SK-N-SH treated with all-trans-retinoic acid at 6 μM for 48 hours (cell line): ENCODE results near the gene CRABP1.

Experiments
- ATAC-seq: fragments of 200-7000 bp; cut with Tn5 transposase; 3 replicates; pipeline ENCODE4 v1.9.1; 2020; ENCODE audit warnings: mild to moderate bottlenecking, moderate library complexity
- ARNTL ChIP-seq: fragments of 450-650 bp; formaldehyde crosslinking; IDR thresholded peaks from 2 replicates; pipeline ENCODE4 v1.5.0; 2020; ENCODE audit warnings: low read depth, mild to moderate bottlenecking, moderate library complexity, borderline replicate concordance
- BACH2 ChIP-seq: fragments of 250-450 bp; sonication (Bioruptor Pico); IDR thresholded peaks from 2 replicates; pipeline ENCODE4 v1.9.0; 2021; ENCODE audit warnings: mild to moderate bottlenecking, borderline replicate concordance
- CSDC2 ChIP-seq: fragments of 250-450 bp; sonication (Bioruptor Pico); IDR thresholded peaks from 2 replicates; pipeline ENCODE4 v1.5.0; 2020; ENCODE audit warnings: mild to moderate bottlenecking, moderate library complexity
- CSRNP3 ChIP-seq: fragments of 250-450 bp; sonication (Bioruptor Pico); IDR thresholded peaks from 2 replicates; pipeline ENCODE4 v1.5.1; 2021; ENCODE audit warnings: mild to moderate bottlenecking, moderate library complexity
- GLIS3 ChIP-seq: fragments of 250-450 bp; sonication (Bioruptor Pico); IDR thresholded peaks from 2 replicates; pipeline ENCODE4 v1.5.0; 2020; ENCODE audit warnings: mild to moderate bottlenecking, moderate library complexity
- ISL1 ChIP-seq: fragments of 250-450 bp; sonication (Bioruptor Pico); IDR thresholded peaks from 2 replicates; pipeline ENCODE4 v2.1.2; 2022; ENCODE audit warnings: mild to moderate bottlenecking, moderate library complexity
- OSR1 ChIP-seq: fragments of 250-450 bp; sonication (Bioruptor Pico); IDR thresholded peaks from 2 replicates; pipeline ENCODE4 v1.8.0; 2022; ENCODE audit warnings: moderate library complexity, mild to moderate bottlenecking, inconsistent platforms
- PPARA ChIP-seq: fragments of 250-450 bp; sonication (Bioruptor Pico); IDR thresholded peaks from 2 replicates; pipeline ENCODE4 v1.5.0; 2020; ENCODE audit warnings: mild to moderate bottlenecking, borderline replicate concordance
- RARB ChIP-seq: fragments of 250-450 bp; sonication (Bioruptor Pico); IDR thresholded peaks from 2 replicates; pipeline ENCODE4 v1.8.0; 2021; ENCODE audit warnings: mild to moderate bottlenecking, moderate library complexity
- SNAI2 ChIP-seq: fragments of 250-450 bp; sonication (Bioruptor Pico); IDR thresholded peaks from 2 replicates; pipeline ENCODE4 v1.5.0; 2020; ENCODE audit warnings: mild to moderate bottlenecking, moderate library complexity
- TCF4 ChIP-seq: fragments of 250-450 bp; sonication (Bioruptor Pico); IDR thresholded peaks from 2 replicates; pipeline ENCODE4 v1.8.0; 2021; ENCODE audit warnings: mild to moderate bottlenecking, moderate library complexity, borderline replicate concordance
- TOX ChIP-seq: fragments of 250-450 bp; sonication (Bioruptor Pico); IDR thresholded peaks from 2 replicates; pipeline ENCODE4 v1.8.0; 2021; ENCODE audit warnings: mild to moderate bottlenecking, moderate library complexity, borderline replicate concordance
- TSHZ2 ChIP-seq: fragments of 250-450 bp; sonication (Bioruptor Pico); IDR thresholded peaks from 2 replicates; pipeline ENCODE4 v1.5.0; 2020; ENCODE audit warnings: mild to moderate bottlenecking, moderate library complexity
- ZC3H10 ChIP-seq: fragments of 250-450 bp; sonication (Bioruptor Pico); IDR thresholded peaks from 2 replicates; pipeline ENCODE4 v1.5.1; 2021; ENCODE audit warnings: mild to moderate bottlenecking, moderate library complexity
- ZFP3 ChIP-seq: fragments of 250-450 bp; sonication (Bioruptor Pico); IDR thresholded peaks from 2 replicates; pipeline ENCODE4 v1.5.0; 2020; ENCODE audit warnings: mild to moderate bottlenecking, moderate library complexity
- ZFP30 ChIP-seq: fragments of 450-650 bp; formaldehyde crosslinking; IDR thresholded peaks from 2 replicates; pipeline ENCODE4 v1.5.0; 2022; ENCODE audit warnings: mild to moderate bottlenecking, moderate library complexity
- ZNF565 ChIP-seq: fragments of 450-650 bp; formaldehyde crosslinking; conservative IDR thresholded peaks from 2 replicates; pipeline ENCODE4 v1.5.0; 2020; ENCODE audit warnings: low read depth, mild to moderate bottlenecking, moderate library complexity
- ZNF70 ChIP-seq: fragments of 450-650 bp; formaldehyde crosslinking; IDR thresholded peaks from 2 replicates; pipeline ENCODE4 v1.5.0; 2020; ENCODE audit warnings: mild to moderate bottlenecking, moderate library complexity
- ZNF8 ChIP-seq: fragments of 450-650 bp; formaldehyde crosslinking; IDR thresholded peaks from 2 replicates; pipeline ENCODE4 v1.5.0; 2020; ENCODE audit warnings: mild to moderate bottlenecking, moderate library complexity
- TF ChIP-seq, protein P1 (sequence below): fragments of 250-450 bp; sonication (Bioruptor Pico); IDR thresholded peaks from 2 replicates; pipeline ENCODE4 v1.5.1; 2020; ENCODE audit warnings: low read depth, mild to moderate bottlenecking, moderate library complexity
- TF ChIP-seq, protein P2 (sequence below): fragments of 250-450 bp; sonication (Bioruptor Pico); IDR thresholded peaks from 2 replicates; pipeline ENCODE4 v1.8.0; 2020; ENCODE audit warnings: mild to moderate bottlenecking, moderate library complexity, borderline replicate concordance

The CRABP1 gene

DNA sequence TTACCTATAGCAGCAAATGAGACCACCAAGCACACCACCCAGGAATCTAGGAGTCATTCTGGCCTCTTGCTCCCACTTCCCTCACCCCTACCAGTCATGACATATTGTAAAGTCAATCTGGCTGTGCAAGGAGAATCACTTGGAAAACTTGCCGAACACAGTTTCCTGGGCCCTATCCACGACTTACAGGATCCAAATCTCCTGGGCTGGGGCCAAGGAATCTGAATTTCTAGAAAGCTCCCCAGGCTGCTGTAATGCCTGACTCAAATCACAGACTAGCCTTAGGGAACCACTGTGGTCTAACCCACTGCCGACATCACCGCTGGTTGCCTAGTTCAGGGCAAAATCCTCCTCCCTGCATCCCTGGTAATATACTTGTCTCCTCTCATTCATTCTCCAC lies 4.2 kb upstream of the CRABP1 start (continued):
- no peak for TF ChIP-seq TSHZ2

DNA sequence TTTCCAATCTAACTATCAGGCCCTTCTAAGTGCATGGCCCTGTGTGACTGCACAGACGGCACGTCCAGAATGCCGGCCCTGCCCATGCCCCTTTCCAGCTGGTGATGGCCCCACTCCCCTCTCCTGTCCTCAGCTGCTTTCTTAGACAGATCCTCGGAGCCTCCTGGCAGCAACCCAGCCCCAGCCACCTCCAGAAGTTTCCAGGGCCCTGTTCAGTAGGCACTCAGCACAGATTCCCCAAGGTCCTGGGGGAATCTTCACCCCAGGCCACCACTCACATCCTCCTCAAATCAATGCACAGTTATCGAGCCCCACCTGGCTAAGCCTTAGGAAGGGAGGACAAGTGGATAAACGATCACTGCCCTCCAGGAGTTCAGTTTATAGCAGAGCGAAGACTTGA lies 1.4 kb upstream of the CRABP1 start:
- TF ChIP-seq ARNTL: no peak
- no peak for TF ChIP-seq ZNF8 (CRISPR knock-in tag)
- no peak for TF ChIP-seq ZFP3 (CRISPR knock-in tag)
- TF ChIP-seq, all 23 proteins: peak for 0
- ATAC-seq: no peak

DNA sequence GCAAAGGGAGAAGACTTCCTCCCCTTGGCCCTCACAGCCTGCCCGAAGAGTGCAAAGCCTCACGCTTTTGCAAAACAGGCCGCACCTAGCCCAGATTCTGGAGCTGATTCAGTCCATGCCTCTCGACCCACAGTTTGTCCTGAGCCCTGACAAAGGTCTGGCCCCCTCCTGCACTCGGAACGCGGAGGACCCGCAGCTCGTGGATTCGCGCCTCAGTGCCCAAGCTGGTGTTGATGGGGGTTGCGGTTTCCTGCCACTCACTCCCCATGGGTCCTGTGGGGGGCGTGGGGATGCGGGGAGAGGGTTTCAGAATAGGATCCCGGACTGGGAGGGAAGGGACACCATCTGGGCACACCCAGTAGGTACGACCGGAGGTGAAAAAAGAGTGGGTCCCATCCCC lies 594 bp upstream of the CRABP1 start:
- ATAC-seq: no peak
- TF ChIP-seq BACH2 (no peak), ZFP30 (CRISPR knock-in tag) (no peak), ZFP3 (CRISPR knock-in tag) (no peak), RARB (CRISPR knock-in tag) (no peak), TSHZ2 (no peak), ZNF70 (no peak), CSDC2 (CRISPR knock-in tag) (no peak)
- TF ChIP-seq, protein P1, sequence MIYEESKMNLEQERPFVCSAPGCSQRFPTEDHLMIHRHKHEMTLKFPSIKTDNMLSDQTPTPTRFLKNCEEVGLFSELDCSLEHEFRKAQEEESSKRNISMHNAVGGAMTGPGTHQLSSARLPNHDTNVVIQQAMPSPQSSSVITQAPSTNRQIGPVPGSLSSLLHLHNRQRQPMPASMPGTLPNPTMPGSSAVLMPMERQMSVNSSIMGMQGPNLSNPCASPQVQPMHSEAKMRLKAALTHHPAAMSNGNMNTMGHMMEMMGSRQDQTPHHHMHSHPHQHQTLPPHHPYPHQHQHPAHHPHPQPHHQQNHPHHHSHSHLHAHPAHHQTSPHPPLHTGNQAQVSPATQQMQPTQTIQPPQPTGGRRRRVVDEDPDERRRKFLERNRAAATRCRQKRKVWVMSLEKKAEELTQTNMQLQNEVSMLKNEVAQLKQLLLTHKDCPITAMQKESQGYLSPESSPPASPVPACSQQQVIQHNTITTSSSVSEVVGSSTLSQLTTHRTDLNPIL (CRISPR knock-in tag): no peak
- TF ChIP-seq, protein P2, sequence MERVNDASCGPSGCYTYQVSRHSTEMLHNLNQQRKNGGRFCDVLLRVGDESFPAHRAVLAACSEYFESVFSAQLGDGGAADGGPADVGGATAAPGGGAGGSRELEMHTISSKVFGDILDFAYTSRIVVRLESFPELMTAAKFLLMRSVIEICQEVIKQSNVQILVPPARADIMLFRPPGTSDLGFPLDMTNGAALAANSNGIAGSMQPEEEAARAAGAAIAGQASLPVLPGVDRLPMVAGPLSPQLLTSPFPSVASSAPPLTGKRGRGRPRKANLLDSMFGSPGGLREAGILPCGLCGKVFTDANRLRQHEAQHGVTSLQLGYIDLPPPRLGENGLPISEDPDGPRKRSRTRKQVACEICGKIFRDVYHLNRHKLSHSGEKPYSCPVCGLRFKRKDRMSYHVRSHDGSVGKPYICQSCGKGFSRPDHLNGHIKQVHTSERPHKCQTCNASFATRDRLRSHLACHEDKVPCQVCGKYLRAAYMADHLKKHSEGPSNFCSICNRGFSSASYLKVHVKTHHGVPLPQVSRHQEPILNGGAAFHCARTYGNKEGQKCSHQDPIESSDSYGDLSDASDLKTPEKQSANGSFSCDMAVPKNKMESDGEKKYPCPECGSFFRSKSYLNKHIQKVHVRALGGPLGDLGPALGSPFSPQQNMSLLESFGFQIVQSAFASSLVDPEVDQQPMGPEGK (CRISPR knock-in tag): no peak

DNA sequence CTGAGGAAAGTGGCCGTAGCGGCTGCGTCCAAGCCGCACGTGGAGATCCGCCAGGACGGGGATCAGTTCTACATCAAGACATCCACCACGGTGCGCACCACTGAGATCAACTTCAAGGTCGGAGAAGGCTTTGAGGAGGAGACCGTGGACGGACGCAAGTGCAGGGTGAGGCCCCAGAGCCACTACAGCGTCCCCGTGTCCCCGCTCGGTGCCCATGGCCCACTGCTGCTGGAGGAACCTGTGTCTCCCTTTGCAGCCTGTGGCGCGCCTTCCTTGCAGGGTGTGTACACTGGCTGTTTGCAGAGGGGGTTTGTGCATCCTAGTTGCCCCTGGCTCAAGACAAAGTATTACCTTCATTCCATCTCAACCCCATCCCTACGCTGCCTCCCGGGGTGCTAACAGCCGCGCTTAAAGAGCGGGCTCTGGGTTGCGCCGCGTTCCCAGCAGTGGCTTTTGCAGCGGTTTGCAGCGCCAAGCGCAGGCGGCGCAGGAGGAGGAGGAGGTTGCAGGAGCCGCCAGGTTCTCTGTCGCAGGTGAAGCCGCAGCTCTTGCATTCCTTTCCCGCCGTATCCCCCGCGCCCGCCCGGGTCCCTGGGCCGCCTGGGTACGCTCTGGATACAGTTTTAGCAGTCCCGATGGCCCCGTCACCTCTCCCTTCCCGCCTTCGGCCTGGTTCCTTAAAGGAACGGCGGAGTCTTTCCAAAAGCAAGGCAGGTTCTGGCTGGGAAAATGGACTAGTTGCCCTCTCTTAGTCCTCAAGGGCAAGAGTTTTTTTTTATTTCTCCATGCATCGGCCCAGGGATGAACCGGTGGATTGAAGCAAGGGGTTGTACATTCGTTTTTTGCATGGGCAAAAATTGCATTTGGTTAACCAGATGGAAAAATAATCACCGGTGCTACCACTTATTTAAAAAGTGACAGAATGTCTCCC lies 1.2 kb downstream of the CRABP1 start:
- TF ChIP-seq ISL1 (CRISPR knock-in tag) (no peak), ZNF8 (CRISPR knock-in tag) (no peak), PPARA (no peak), ZNF70 (no peak)
- ATAC-seq: no peak

DNA sequence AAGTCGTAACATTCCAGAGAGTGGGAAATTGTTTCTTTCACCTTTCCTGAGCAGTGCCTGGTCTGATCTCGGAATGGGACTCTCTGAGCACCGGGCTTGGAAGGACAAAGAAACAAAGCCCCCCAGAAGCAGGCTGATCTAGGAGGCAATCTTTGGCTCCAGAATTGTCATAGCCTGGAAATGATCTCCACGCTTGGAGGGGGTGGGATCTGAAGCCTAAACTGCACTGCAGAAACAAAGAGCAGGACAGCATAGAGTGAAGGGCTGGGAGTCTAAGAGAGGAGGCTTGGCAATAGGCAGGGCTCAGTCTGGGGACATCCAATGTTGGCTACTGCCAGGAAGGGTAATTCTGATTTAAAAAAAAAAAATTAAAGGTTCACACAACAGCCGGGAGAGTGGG lies 1.9 kb downstream of the CRABP1 start:
- no peak for ATAC-seq
- TF ChIP-seq ZNF565: no peak
- no peak for TF ChIP-seq GLIS3 (CRISPR knock-in tag)
- TF ChIP-seq ZNF8 (CRISPR knock-in tag): no peak
- no peak for TF ChIP-seq TCF4 (CRISPR knock-in tag)
- TF ChIP-seq ZFP3 (CRISPR knock-in tag): no peak
- no peak for TF ChIP-seq SNAI2 (CRISPR knock-in tag)
- no peak for TF ChIP-seq CSDC2 (CRISPR knock-in tag)
- TF ChIP-seq OSR1: no peak
- TF ChIP-seq CSRNP3 (CRISPR knock-in tag): no peak
- TF ChIP-seq, protein P1 (CRISPR knock-in tag): no peak
- no peak for TF ChIP-seq ZC3H10 (CRISPR knock-in tag)
- TF ChIP-seq ISL1 (CRISPR knock-in tag): no peak
- TF ChIP-seq TOX (CRISPR knock-in tag): no peak
